CD4-positive, alpha-beta T cell (primary cell): ENCODE measurements around the gene SLCO4A1. TPM values are rescaled to one million over a fixed set of nuclear protein-coding genes. Genes with fewer than 3 reads are reported as not detected.
A peak's percentile ranks its signal among the peaks of the same experiment; 100 is the strongest.

ENCODE experiments used
- ATAC-seq: fragments of 200-7000 bp; cut with Tn5 transposase; one replicate; pipeline ENCODE4 v1.10.0; 2022; ENCODE audit warnings: mild to moderate bottlenecking; ENCODE audit not compliant: poor library complexity
- CTCF ChIA-PET: fragments of 350-600 bp; sonication (Branson Sonifier 250); formaldehyde crosslinking; loops from one replicate; lab custom pipeline; 2021; ENCODE audit warnings: antibody characterized with exemption, inconsistent platforms; lab: Charles Lee
- POLR2A ChIA-PET: fragments of 350-600 bp; sonication (Branson Sonifier 250); formaldehyde crosslinking; loops from one replicate; lab custom pipeline; 2021; ENCODE audit warnings: antibody characterized with exemption, inconsistent platforms; lab: Charles Lee
- DNase-seq, 14 experiments: peaks; one replicate each; pipeline ENCODE4 v3.0.0-alpha.2; 2013 to 2020; ENCODE audit warnings: mixed read lengths in 2 of 14
- H3K27ac ChIP-seq, 2 donors: one replicate each; pipeline versions ENCODE4 v1.5.1 to v1.7.0; 2013; ENCODE audit warnings: low read length in 2 of 2, low read depth in 1 of 2, mild to moderate bottlenecking in 1 of 2
- H3K27me3 ChIP-seq, 2 experiments: 1 replicate in 1 of 2; 2 replicates in 1 of 2; pipeline versions ENCODE4 v1.6.1 to v1.7.0; 2013; ENCODE audit warnings: low read length in 2 of 2, control low read depth in 1 of 2, mild to moderate bottlenecking in 1 of 2, moderate library complexity in 1 of 2; ENCODE audit not compliant: insufficient read depth in 2 of 2, control insufficient read depth in 1 of 2
- H3K36me3 ChIP-seq: one replicate; pipeline ENCODE4 v1.6.1; 2013; ENCODE audit warnings: low read length, control low read depth; ENCODE audit not compliant: insufficient read depth
- H3K4me1 ChIP-seq: one replicate; pipeline ENCODE4 v1.6.1; 2013; ENCODE audit warnings: low read length, control low read depth; ENCODE audit not compliant: insufficient read depth
- H3K4me3 ChIP-seq: one replicate; pipeline ENCODE4 v1.5.1; 2013; ENCODE audit warnings: mild to moderate bottlenecking, low read length, moderate library complexity
- H3K9me3 ChIP-seq, 2 experiments: 1 replicate in 1 of 2; 2 replicates in 1 of 2; pipeline versions ENCODE4 v1.6.1 to v1.7.0; 2013; ENCODE audit warnings: low read length in 2 of 2, mild to moderate bottlenecking in 2 of 2, control low read depth in 1 of 2, moderate library complexity in 1 of 2; ENCODE audit not compliant: control insufficient read depth in 1 of 2, insufficient read depth in 1 of 2
- H3K27ac Mint-ChIP-seq: one replicate; pipeline ENCODE4 v1.8.0; 2020; ENCODE audit warnings: mixed read lengths
- H3K27me3 Mint-ChIP-seq: one replicate; pipeline ENCODE4 v1.8.0; 2021; ENCODE audit warnings: mixed read lengths
- H3K36me3 Mint-ChIP-seq: one replicate; pipeline ENCODE4 v1.8.0; 2021; ENCODE audit warnings: low read depth, mixed read lengths
- H3K4me1 Mint-ChIP-seq: one replicate; pipeline ENCODE4 v1.8.0; 2021; ENCODE audit warnings: low read depth, mixed read lengths
- H3K4me3 Mint-ChIP-seq: one replicate; pipeline ENCODE4 v1.8.0; 2020; ENCODE audit warnings: mild to moderate bottlenecking, mixed read lengths
- H3K9me3 Mint-ChIP-seq: one replicate; pipeline ENCODE4 v1.8.0; 2020; ENCODE audit warnings: mixed read lengths
- intact Hi-C, 2 experiments: fragments of 100-400 bp; cut with DNase I in 1 of 2; cut with micrococcal nuclease in 1 of 2; formaldehyde crosslinking; loops; one replicate each; pipeline versions ENCODE4 v1.15.1 to v1.9.0; 2023 to 2025; cut with DNase I, micrococcal nuclease
- total RNA-seq, 174 experiments: library from RNA in 2 of 174; stranded (reverse) in 2 of 174; gene quantifications; one replicate each; pipeline ENCODE4 v1.2.3 and lab custom pipeline; 2021 to 2026
- TF ChIP-seq, protein P1 (sequence below): fragments of 200-600 bp; IDR thresholded peaks from one replicate; pipeline ENCODE4 v1.8.0; 2022; ENCODE audit warnings: antibody characterized with exemption, mild to moderate bottlenecking

SLCO4A1 gene
- total RNA-seq, 2 experiments from 2014 or later, result 2.3 to 2.5 TPM

DNA sequence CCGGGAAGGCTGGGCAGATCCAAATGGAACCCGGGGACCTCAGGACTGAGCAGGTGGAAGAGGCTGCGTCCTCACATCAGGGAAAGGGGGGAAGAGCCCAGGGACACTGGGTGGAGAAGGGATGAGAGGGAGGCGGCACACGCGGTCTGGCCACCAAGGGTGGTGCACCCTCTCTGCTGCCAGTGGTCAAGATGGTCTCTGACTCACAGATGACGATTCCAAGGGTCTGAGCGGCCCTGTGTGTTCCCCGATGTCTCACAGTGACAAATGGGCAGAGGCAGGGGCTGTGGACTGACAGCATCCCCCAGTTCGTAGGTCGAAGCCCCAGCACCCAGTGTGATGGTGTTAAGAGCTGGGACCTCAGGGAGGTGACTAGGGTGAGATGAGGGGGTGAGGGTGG, 32.1 kb downstream of the SLCO4A1 start:
- no peaks in the 10 kb centered on the region for H3K36me3 Mint-ChIP-seq
- no peaks in the 10 kb centered on the region for H3K36me3 ChIP-seq
- ChIA-PET CTCF (no interaction called here), POLR2A (no interaction called here)
- H3K9me3 Mint-ChIP-seq, result no peaks in the 10 kb centered on the region
- peaks cover 3% of the 10 kb centered on the region for H3K4me1 ChIP-seq
- H3K4me3 Mint-ChIP-seq, result no peak overlapping the region
- no peaks in the 10 kb centered on the region for H3K27me3 ChIP-seq
- H3K4me1 Mint-ChIP-seq, result peaks cover 4% of the 10 kb centered on the region
- TF ChIP-seq, protein P1, sequence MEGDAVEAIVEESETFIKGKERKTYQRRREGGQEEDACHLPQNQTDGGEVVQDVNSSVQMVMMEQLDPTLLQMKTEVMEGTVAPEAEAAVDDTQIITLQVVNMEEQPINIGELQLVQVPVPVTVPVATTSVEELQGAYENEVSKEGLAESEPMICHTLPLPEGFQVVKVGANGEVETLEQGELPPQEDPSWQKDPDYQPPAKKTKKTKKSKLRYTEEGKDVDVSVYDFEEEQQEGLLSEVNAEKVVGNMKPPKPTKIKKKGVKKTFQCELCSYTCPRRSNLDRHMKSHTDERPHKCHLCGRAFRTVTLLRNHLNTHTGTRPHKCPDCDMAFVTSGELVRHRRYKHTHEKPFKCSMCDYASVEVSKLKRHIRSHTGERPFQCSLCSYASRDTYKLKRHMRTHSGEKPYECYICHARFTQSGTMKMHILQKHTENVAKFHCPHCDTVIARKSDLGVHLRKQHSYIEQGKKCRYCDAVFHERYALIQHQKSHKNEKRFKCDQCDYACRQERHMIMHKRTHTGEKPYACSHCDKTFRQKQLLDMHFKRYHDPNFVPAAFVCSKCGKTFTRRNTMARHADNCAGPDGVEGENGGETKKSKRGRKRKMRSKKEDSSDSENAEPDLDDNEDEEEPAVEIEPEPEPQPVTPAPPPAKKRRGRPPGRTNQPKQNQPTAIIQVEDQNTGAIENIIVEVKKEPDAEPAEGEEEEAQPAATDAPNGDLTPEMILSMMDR, result no peak
- no peaks in the 10 kb centered on the region for H3K9me3 ChIP-seq
- intact Hi-C loops, result no loop called here
- no peak overlapping the region for H3K27ac ChIP-seq
- ATAC-seq, result no peak
- H3K27me3 Mint-ChIP-seq, result no peaks in the 10 kb centered on the region
- no peak for DNase-seq
- H3K27ac Mint-ChIP-seq, result no peak overlapping the region
- no peak overlapping the region for H3K4me3 ChIP-seq

- ChIA-PET CTCF (no interaction called here), POLR2A (no interaction called here)
- H3K4me1 Mint-ChIP-seq, result peaks cover 4% of the 10 kb centered on the region
- no peak overlapping the region for H3K4me3 Mint-ChIP-seq
- H3K36me3 ChIP-seq, result no peaks in the 10 kb centered on the region
- H3K4me3 ChIP-seq, result no peak overlapping the region
- no peaks in the 10 kb centered on the region for H3K27me3 Mint-ChIP-seq
- H3K27ac ChIP-seq, result no peak overlapping the region
- H3K4me1 ChIP-seq, result peaks cover 3% of the 10 kb centered on the region
- no peak for ATAC-seq
- H3K27ac Mint-ChIP-seq, result no peak overlapping the region
- TF ChIP-seq, protein P1, result no peak
- no peaks in the 10 kb centered on the region for H3K27me3 ChIP-seq
- intact Hi-C loops, result no loop called here
- no peaks in the 10 kb centered on the region for H3K9me3 ChIP-seq
- H3K36me3 Mint-ChIP-seq, result no peaks in the 10 kb centered on the region
- peak in 2 of 14 experiments; percentile 64 to 74 for DNase-seq
- H3K9me3 Mint-ChIP-seq, result no peaks in the 10 kb centered on the region
Observed at GRCh38 chr20:62675156-62675876, 33.0 kb downstream of the SLCO4A1 start.

DNA sequence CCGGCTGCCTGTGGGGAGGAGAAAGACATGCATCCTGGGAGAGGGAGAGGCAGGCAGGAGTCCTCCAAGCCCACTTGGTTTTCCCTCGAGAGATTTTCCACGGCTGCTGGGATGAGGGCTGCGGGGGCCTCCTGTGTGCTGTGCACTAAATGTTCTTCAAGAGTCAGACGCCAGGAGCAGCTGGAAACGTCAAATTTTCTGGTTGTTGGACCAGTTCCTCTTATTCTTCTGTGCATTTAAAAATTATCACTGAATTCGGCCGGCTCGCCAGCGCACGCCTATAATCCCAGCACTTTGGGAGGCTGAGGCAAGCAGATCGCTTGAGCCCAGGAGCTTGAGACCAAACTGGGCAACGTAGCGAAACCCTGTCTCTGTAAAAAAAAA, 33.6 kb downstream of the SLCO4A1 start:
- Histone ChIP-seq H3K4me1 (peaks cover 3% of the 10 kb centered on the region), H3K27ac (no peak overlapping the region), H3K4me3 (no peak overlapping the region), H3K27me3 (no peaks in the 10 kb centered on the region), H3K9me3 (no peaks in the 10 kb centered on the region), H3K36me3 (no peaks in the 10 kb centered on the region)
- intact Hi-C loops, result no loop called here
- H3K9me3 Mint-ChIP-seq, result no peaks in the 10 kb centered on the region
- no peak overlapping the region for H3K4me3 Mint-ChIP-seq
- CTCF ChIA-PET, result no interaction called here
- peaks cover 4% of the 10 kb centered on the region for H3K4me1 Mint-ChIP-seq
- H3K27ac Mint-ChIP-seq, result no peak overlapping the region
- TF ChIP-seq, protein P1, result no peak
- ATAC-seq, result no peak
- H3K36me3 Mint-ChIP-seq, result no peaks in the 10 kb centered on the region
- DNase-seq, result no peak
- H3K27me3 Mint-ChIP-seq, result no peaks in the 10 kb centered on the region
- POLR2A ChIA-PET, result no interaction called here
